ENCODE results near the gene KCNMA1.

DNA sequence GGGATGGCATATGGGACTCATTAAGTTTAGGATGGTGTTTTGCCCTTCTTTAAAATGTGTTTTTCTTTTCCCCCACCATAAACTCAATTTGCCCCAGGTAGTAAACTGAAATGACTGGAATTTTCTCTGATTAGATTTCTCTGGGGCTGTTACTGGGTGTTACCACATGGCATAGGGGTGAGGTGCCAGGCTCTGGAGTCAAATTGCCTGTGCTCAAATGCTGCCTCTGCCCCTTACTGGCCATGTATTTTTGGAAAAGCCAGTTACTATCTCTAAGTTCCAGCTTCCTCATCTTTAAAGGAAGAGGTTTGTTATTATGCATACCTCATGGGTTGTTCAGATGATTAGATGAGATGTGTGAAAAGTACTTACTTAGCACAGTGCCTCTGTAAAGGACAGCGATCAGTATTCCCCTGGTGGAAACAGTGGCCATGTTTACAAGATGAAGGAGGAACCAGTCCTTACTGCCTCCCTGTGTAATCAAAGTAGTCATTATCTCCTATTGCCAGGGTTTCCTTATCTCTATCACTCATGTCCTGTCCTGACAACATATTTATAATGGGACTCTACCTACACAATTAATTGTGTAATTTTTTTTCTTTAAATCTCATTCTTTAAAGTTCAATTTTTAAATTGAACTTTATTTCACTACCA is 352.0 kb downstream of the KCNMA1 start:
- TF ChIP-seq, protein P1, sequence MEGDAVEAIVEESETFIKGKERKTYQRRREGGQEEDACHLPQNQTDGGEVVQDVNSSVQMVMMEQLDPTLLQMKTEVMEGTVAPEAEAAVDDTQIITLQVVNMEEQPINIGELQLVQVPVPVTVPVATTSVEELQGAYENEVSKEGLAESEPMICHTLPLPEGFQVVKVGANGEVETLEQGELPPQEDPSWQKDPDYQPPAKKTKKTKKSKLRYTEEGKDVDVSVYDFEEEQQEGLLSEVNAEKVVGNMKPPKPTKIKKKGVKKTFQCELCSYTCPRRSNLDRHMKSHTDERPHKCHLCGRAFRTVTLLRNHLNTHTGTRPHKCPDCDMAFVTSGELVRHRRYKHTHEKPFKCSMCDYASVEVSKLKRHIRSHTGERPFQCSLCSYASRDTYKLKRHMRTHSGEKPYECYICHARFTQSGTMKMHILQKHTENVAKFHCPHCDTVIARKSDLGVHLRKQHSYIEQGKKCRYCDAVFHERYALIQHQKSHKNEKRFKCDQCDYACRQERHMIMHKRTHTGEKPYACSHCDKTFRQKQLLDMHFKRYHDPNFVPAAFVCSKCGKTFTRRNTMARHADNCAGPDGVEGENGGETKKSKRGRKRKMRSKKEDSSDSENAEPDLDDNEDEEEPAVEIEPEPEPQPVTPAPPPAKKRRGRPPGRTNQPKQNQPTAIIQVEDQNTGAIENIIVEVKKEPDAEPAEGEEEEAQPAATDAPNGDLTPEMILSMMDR (IDR thresholded peaks at IDR 0.05) = no peak
- no peak for TF ChIP-seq POLR2A (IDR thresholded peaks at IDR 0.05)
